MM.1S (cell line): ENCODE results near the gene PPP2R5E.

Source experiments
- DNase-seq: peaks from one replicate; pipeline ENCODE4 v3.0.0-alpha.2; 2015
- H2AFZ ChIP-seq: fragments of 300-600 bp; sonication (generic); 2 replicates; pipeline ENCODE4 v1.6.0; 2016; ENCODE audit warnings: antibody characterized with exemption, low read length
- H3F3A ChIP-seq: fragments of 300-600 bp; sonication (generic); 2 replicates; pipeline ENCODE4 v1.6.1; 2016; ENCODE audit warnings: mild to moderate bottlenecking, antibody characterized with exemption, low read length, moderate library complexity, mixed read lengths; ENCODE audit not compliant: insufficient read depth
- H3K27ac ChIP-seq: fragments of 300-600 bp; sonication (generic); 2 replicates; pipeline ENCODE4 v1.5.1; 2016; ENCODE audit warnings: mild to moderate bottlenecking, low read length
- H3K27me3 ChIP-seq: fragments of 300-600 bp; sonication (generic); replicated peaks from 2 replicates; pipeline ENCODE4 v1.6.0; 2016; ENCODE audit warnings: low read length; ENCODE audit not compliant: insufficient read depth
- H3K36me3 ChIP-seq: fragments of 300-600 bp; sonication (generic); replicated peaks from 2 replicates; pipeline ENCODE4 v1.6.1; 2016; ENCODE audit warnings: mild to moderate bottlenecking, low read length, mixed read lengths; ENCODE audit not compliant: insufficient read depth
- H3K4me1 ChIP-seq: fragments of 300-600 bp; sonication (generic); 2 replicates; pipeline ENCODE4 v1.6.1; 2016; ENCODE audit warnings: low read length, mixed read lengths
- H3K4me2 ChIP-seq: fragments of 300-600 bp; sonication (generic); 2 replicates; pipeline ENCODE4 v1.6.0; 2016; ENCODE audit warnings: low read depth, low read length
- H3K4me3 ChIP-seq: fragments of 300-600 bp; sonication (generic); 2 replicates; pipeline ENCODE4 v1.5.1; 2016; ENCODE audit warnings: low read length, mixed read lengths
- H3K79me2 ChIP-seq: fragments of 300-600 bp; sonication (generic); 2 replicates; pipeline ENCODE4 v1.6.1; 2016; ENCODE audit warnings: mixed run types, low read length, mixed read lengths
- H3K9ac ChIP-seq: fragments of 300-600 bp; sonication (generic); 2 replicates; pipeline ENCODE4 v1.6.1; 2016; ENCODE audit warnings: low read length, mixed read lengths
- H3K9me2 ChIP-seq: fragments of 300-600 bp; sonication (generic); replicated peaks from 2 replicates; pipeline ENCODE4 v1.6.1; 2016; ENCODE audit warnings: mild to moderate bottlenecking, low read length, mixed read lengths; ENCODE audit not compliant: insufficient read depth
- H3K9me3 ChIP-seq: fragments of 300-600 bp; sonication (generic); replicated peaks from 2 replicates; pipeline ENCODE4 v1.6.1; 2016; ENCODE audit warnings: mild to moderate bottlenecking, low read length, mixed read lengths; ENCODE audit not compliant: insufficient read depth
- H4K20me1 ChIP-seq: fragments of 300-600 bp; sonication (generic); 2 replicates; pipeline ENCODE4 v1.6.1; 2016; ENCODE audit warnings: mild to moderate bottlenecking, low read length, moderate library complexity, mixed read lengths; ENCODE audit not compliant: insufficient read depth
- EZH2 ChIP-seq: fragments of 300-600 bp; sonication (generic); optimal IDR thresholded peaks from 2 replicates; pipeline ENCODE3; 2017; ENCODE audit warnings: low read depth, mild to moderate bottlenecking, antibody characterized with exemption, low read length, mixed read lengths
- EZH2phosphoT487 ChIP-seq: fragments of 300-600 bp; sonication (generic); IDR thresholded peaks from 2 replicates; pipeline ENCODE4 v1.6.1; 2018; ENCODE audit warnings: antibody characterized with exemption, low read length
- TF ChIP-seq, protein P1 (sequence below): fragments of 300-600 bp; sonication (generic); IDR thresholded peaks from 2 replicates; pipeline ENCODE4 v1.5.1; 2016; ENCODE audit warnings: antibody characterized with exemption, low read length, mixed read lengths

PPP2R5E gene

DNA sequence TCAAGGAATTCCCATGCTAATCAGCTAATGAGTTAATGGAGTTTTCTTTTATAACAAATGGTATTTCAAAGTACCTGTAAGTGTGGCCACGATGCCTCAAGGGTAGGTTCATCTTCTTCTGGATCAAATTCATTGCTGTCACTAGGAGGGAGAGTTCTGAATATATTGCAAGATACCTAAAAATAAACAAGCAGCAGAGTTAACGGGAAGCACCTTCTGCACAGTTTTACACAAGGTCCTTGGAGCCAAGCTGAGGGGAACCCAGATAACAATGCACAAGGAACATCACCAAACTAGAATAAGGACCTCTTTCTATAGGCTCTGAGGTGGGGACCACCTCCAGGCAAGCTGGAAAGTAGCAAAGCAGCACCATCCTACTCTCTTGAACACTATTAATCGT lies 121.3 kb downstream of the PPP2R5E start:
- H3K9me2 ChIP-seq, result no peaks in the 10 kb centered on the region
- no peaks in the 10 kb centered on the region for H3K4me1 ChIP-seq

DNA sequence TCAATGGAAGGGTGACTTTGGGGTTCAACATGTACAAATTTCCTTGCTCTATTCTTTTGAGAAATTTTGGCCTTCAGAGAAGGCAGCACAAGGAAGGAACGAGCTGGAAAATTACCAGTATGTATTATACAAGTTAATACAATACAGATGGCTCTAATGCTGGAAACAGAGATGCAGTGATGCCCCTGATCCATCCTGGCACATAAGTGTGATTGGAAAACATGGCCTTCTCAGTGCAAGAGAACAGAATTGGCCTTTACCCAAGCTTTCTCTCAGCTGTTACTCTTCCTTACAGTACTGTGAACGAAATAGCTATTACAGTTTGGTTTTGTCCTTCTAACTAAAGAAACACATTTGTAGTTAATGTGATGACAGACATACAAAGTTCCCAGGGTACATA lies 122.0 kb downstream of the PPP2R5E start:
- H3K27ac ChIP-seq, result no peak overlapping the region
- H4K20me1 ChIP-seq, result no peaks in the 10 kb centered on the region
- H3K4me2 ChIP-seq, result no peak overlapping the region
- H3K4me1 ChIP-seq, result no peaks in the 10 kb centered on the region
- no peaks in the 10 kb centered on the region for H3K9me3 ChIP-seq
- H3K4me3 ChIP-seq, result no peak overlapping the region
- no peak for DNase-seq
- H3F3A ChIP-seq, result no peaks in the 10 kb centered on the region
- H3K9me2 ChIP-seq, result no peaks in the 10 kb centered on the region
- no peak overlapping the region for H2AFZ ChIP-seq
- no peaks in the 10 kb centered on the region for H3K36me3 ChIP-seq
- H3K9ac ChIP-seq, result no peak overlapping the region
- H3K27me3 ChIP-seq, result no peaks in the 10 kb centered on the region
- peaks cover 13% of the 10 kb centered on the region for H3K79me2 ChIP-seq
- no peak for TF ChIP-seq EZH2phosphoT487
- TF ChIP-seq, protein P1, sequence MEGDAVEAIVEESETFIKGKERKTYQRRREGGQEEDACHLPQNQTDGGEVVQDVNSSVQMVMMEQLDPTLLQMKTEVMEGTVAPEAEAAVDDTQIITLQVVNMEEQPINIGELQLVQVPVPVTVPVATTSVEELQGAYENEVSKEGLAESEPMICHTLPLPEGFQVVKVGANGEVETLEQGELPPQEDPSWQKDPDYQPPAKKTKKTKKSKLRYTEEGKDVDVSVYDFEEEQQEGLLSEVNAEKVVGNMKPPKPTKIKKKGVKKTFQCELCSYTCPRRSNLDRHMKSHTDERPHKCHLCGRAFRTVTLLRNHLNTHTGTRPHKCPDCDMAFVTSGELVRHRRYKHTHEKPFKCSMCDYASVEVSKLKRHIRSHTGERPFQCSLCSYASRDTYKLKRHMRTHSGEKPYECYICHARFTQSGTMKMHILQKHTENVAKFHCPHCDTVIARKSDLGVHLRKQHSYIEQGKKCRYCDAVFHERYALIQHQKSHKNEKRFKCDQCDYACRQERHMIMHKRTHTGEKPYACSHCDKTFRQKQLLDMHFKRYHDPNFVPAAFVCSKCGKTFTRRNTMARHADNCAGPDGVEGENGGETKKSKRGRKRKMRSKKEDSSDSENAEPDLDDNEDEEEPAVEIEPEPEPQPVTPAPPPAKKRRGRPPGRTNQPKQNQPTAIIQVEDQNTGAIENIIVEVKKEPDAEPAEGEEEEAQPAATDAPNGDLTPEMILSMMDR, result no peak
- no peak for TF ChIP-seq EZH2

More for the DNA sequence above, 121.3 kb downstream of the PPP2R5E start:
- DNase-seq, result no peak
- TF ChIP-seq EZH2 (no peak), EZH2phosphoT487 (no peak)
- TF ChIP-seq, protein P1, result no peak
- Histone ChIP-seq H3K27me3 (no peaks in the 10 kb centered on the region), H2AFZ (no peak overlapping the region), H3K9me3 (no peaks in the 10 kb centered on the region), H3K36me3 (no peaks in the 10 kb centered on the region), H3K27ac (no peak overlapping the region), H3K4me2 (no peak overlapping the region), H3F3A (no peaks in the 10 kb centered on the region), H3K79me2 (peaks cover 13% of the 10 kb centered on the region), H3K4me3 (no peak overlapping the region), H4K20me1 (no peaks in the 10 kb centered on the region), H3K9ac (no peak overlapping the region)

DNA sequence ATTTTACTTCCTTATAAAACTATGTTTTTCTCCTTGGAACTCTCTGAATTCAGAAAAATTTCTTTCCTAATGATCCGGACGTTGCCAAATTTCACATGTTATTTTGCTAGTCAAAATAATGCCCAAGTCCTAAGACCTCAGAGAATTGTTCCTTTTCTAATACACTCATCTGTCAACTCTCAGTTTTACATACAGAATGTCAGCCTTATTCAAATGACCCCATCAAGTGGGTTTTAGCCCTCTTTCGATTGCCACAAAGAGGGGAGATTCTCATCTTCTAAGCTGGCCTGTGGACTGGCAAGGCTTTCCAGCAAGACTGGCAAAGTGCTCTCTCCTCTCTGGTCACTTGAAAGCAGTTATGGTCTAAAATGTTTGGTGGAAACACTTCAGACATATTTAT lies 125.2 kb downstream of the PPP2R5E start:
- no peak overlapping the region for H3K4me2 ChIP-seq
- H3K9me3 ChIP-seq, result no peaks in the 10 kb centered on the region
- H3K4me3 ChIP-seq, result no peak overlapping the region
- no peaks in the 10 kb centered on the region for H3K4me1 ChIP-seq
- no peak for DNase-seq
- TF ChIP-seq EZH2, result no peak
- no peak for TF ChIP-seq EZH2phosphoT487
- TF ChIP-seq, protein P1, result no peak
- H3K36me3 ChIP-seq, result no peaks in the 10 kb centered on the region
- no peaks in the 10 kb centered on the region for H3K27me3 ChIP-seq
- H2AFZ ChIP-seq, result no peak overlapping the region
- no peaks in the 10 kb centered on the region for H3K79me2 ChIP-seq
- no peaks in the 10 kb centered on the region for H3K9me2 ChIP-seq
- no peaks in the 10 kb centered on the region for H3F3A ChIP-seq
- H3K9ac ChIP-seq, result no peak overlapping the region
- no peaks in the 10 kb centered on the region for H4K20me1 ChIP-seq
- no peak overlapping the region for H3K27ac ChIP-seq
